Skin epidermis (tissue), 12 donors: Measurements from ENCODE around the gene GNPTAB.
"Not testable (repeated sequence)": the region's sequence is repeated elsewhere in the genome, so short reads cannot be mapped to it uniquely, and the experiment has no call there.

ENCODE experiments used
- H3K27ac ChIP-seq, 21 experiments: fragments of 200-600 bp; sonication (generic) in 11 of 21; one replicate each; pipeline ENCODE4 v1.5.0; 2020; ENCODE audit warnings: mild to moderate bottlenecking in 3 of 21, inconsistent platforms in 2 of 21, moderate library complexity in 2 of 21
- H3K4me3 ChIP-seq, 7 experiments: fragments of 200-600 bp; sonication (generic) in 2 of 7; one replicate each; pipeline ENCODE4 v1.5.0; 2020; ENCODE audit warnings: inconsistent platforms in 2 of 7, mild to moderate bottlenecking in 2 of 7, moderate library complexity in 1 of 7

The GNPTAB gene

GRCh38 chr12:101855364-101855884 is 24.7 kb upstream of the GNPTAB start:
- Histone ChIP-seq H3K27ac (peak overlapping the region in 3 of 21 experiments; percentile 29 to 45 (median 29)), H3K4me3 (no peak overlapping the region)

GRCh38 chr12:101854747-101855146 is 24.0 kb upstream of the GNPTAB start:
- Histone ChIP-seq H3K4me3 (no peak overlapping the region), H3K27ac (peak overlapping the region in 2 of 21 experiments; percentile 29)

- no peak overlapping the region for H3K27ac ChIP-seq
- H3K4me3 ChIP-seq, result no peak overlapping the region
Observed at GRCh38 chr12:101852998-101853397, 22.2 kb upstream of the GNPTAB start.

- Histone ChIP-seq H3K4me3 (no peak overlapping the region), H3K27ac (no peak overlapping the region)
Observed at GRCh38 chr12:101850199-101850598, 19.4 kb upstream of the GNPTAB start.

GRCh38 chr12:101847325-101847724 is 16.6 kb upstream of the GNPTAB start:
- Histone ChIP-seq H3K4me3 (no peak overlapping the region), H3K27ac (no peak overlapping the region)

- H3K4me3 ChIP-seq, result no peak overlapping the region
- H3K27ac ChIP-seq, result no peak overlapping the region
Observed at GRCh38 chr12:101845137-101845711, 14.5 kb upstream of the GNPTAB start.

GRCh38 chr12:101841069-101841468 is 10.3 kb upstream of the GNPTAB start:
- Histone ChIP-seq H3K4me3 (no peak overlapping the region), H3K27ac (no peak overlapping the region)

- H3K27ac ChIP-seq, result peak overlapping the region in 1 of 21 experiments; percentile 15
Observed at GRCh38 chr12:101839324-101840283, 8.8 kb upstream of the GNPTAB start.

GRCh38 chr12:101838628-101839323 is 8.0 kb upstream of the GNPTAB start:
- H3K27ac ChIP-seq, result no peak overlapping the region

More at GRCh38 chr12:101839324-101840283, 8.8 kb upstream of the GNPTAB start:
- no peak overlapping the region for H3K4me3 ChIP-seq

GRCh38 chr12:101832030-101832429 is 1.3 kb upstream of the GNPTAB start:
- Histone ChIP-seq H3K27ac (no peak overlapping the region), H3K4me3 (no peak overlapping the region)

More at GRCh38 chr12:101838628-101839323, 8.0 kb upstream of the GNPTAB start:
- no peak overlapping the region for H3K4me3 ChIP-seq

GRCh38 chr12:101829639-101830366 is 956 bp downstream of the GNPTAB start:
- Histone ChIP-seq H3K4me3 (peak overlapping the region; percentile 66 to 89 (median 83)), H3K27ac (peak overlapping the region; percentile 14 to 94 (median 85))

GRCh38 chr12:101828463-101829196 is 2.1 kb downstream of the GNPTAB start:
- peak overlapping the region in 1 of 21 experiments; percentile 37 for H3K27ac ChIP-seq
- H3K4me3 ChIP-seq, result no peak overlapping the region

- Histone ChIP-seq H3K27ac (no peak overlapping the region), H3K4me3 (no peak overlapping the region)
Observed at GRCh38 chr12:101826766-101827368, 3.9 kb downstream of the GNPTAB start.

GRCh38 chr12:101824831-101825230 is 5.9 kb downstream of the GNPTAB start:
- H3K4me3 ChIP-seq, result no peak overlapping the region
- peak overlapping the region in 2 of 21 experiments; percentile 32 to 45 for H3K27ac ChIP-seq

- peak overlapping the region in 3 of 21 experiments; percentile 5 to 31 (median 22) for H3K27ac ChIP-seq
- H3K4me3 ChIP-seq, result no peak overlapping the region
Observed at GRCh38 chr12:101823891-101824290, 6.9 kb downstream of the GNPTAB start.

GRCh38 chr12:101823039-101823438 is 7.7 kb downstream of the GNPTAB start:
- Histone ChIP-seq H3K4me3 (no peak overlapping the region), H3K27ac (peak overlapping the region in 1 of 21 experiments; percentile 34)

- Histone ChIP-seq H3K4me3 (no peak overlapping the region), H3K27ac (no peak overlapping the region)
Observed at GRCh38 chr12:101819467-101819866, 11.3 kb downstream of the GNPTAB start.

- H3K27ac ChIP-seq, H3K4me3 ChIP-seq: not testable (repeated sequence)
Observed at GRCh38 chr12:101818689-101819088, 12.1 kb downstream of the GNPTAB start.
